ENCODE results near the gene TNIK. TPM values are rescaled to one million over a fixed set of nuclear protein-coding genes. Genes with fewer than 3 reads are reported as not detected.

Gene TNIK
- total and polyA plus RNA-seq, 2 experiments from 2014 or later: 14.6 to 34.3 TPM

GRCh38 chr3:171307046-171307585, 153.1 kb downstream of the TNIK start:
- H3K27ac Mint-ChIP-seq: no peak overlapping the region
- Histone ChIP-seq H3K4me3 (no peak overlapping the region), H3K36me3 (ENCODE audit: insufficient read depth) (no peaks in the 10 kb centered on the region)

GRCh38 chr3:171306631-171307030, 153.6 kb downstream of the TNIK start:
- H3K36me3 ChIP-seq (ENCODE audit: insufficient read depth): no peaks in the 10 kb centered on the region
- no peaks in the 10 kb centered on the region for H3F3A ChIP-seq (replicated peaks; ENCODE audit: low read depth)
- no peak overlapping the region for H2AFZ ChIP-seq
- Mint-ChIP-seq H3K4me1 (peaks cover 23% of the 10 kb centered on the region), H3K4me3 (no peak overlapping the region), H3K27ac (no peak overlapping the region), H3K27me3 (ENCODE audit: insufficient read depth, low read depth, poor library complexity) (no peaks in the 10 kb centered on the region), H3K36me3 (ENCODE audit: low read depth) (peaks cover 3% of the 10 kb centered on the region; the same call in 1 of the 3 replicates), H3K9me3 (no peaks in the 10 kb centered on the region; the same call in 2 of the 3 replicates)
- DNase-seq (ENCODE audit: low spot score): peak; percentile 16
- H3K4me2 ChIP-seq: no peak overlapping the region
- no peaks in the 10 kb centered on the region for H3K27me3 ChIP-seq (ENCODE audit: insufficient read depth)
- peaks cover 86% of the 10 kb centered on the region for H3K79me2 ChIP-seq (replicated peaks; ENCODE audit: insufficient read depth)
- H3K27ac ChIP-seq (ENCODE audit: low read depth): peak overlapping the region; percentile 27; the same call in 1 of the 2 replicates
- peaks cover 21% of the 10 kb centered on the region for H3K4me1 ChIP-seq (ENCODE audit: insufficient read depth)
- H4K20me1 ChIP-seq (replicated peaks; ENCODE audit: insufficient read depth): no peaks in the 10 kb centered on the region
- no peak overlapping the region for H3K4me3 ChIP-seq
- no peaks in the 10 kb centered on the region for H3K9me2 ChIP-seq (ENCODE audit: insufficient read depth)
- no peak for ATAC-seq
- TF ChIP-seq NANOG (IDR thresholded peaks at IDR 0.05; ENCODE audit: borderline replicate concordance) (no peak), CTCF (conservative IDR thresholded peaks at IDR 0.05; ENCODE audit: low read depth in 2 of 2) (no peak), ZNF462 (CRISPR knock-in tag; IDR thresholded peaks at IDR 0.05) (no peak), CREB1 (CRISPR knock-in tag; IDR thresholded peaks at IDR 0.05; ENCODE audit: low read depth) (no peak), ZNF114 (CRISPR knock-in tag; IDR thresholded peaks at IDR 0.05) (no peak), ETS1 (IDR thresholded peaks at IDR 0.05) (no peak)

More at GRCh38 chr3:171307046-171307585, 153.1 kb downstream of the TNIK start:
- H3K27me3 Mint-ChIP-seq (ENCODE audit: insufficient read depth, low read depth, poor library complexity): no peaks in the 10 kb centered on the region
- peaks cover 25% of the 10 kb centered on the region for H3K4me1 Mint-ChIP-seq
- no peak for TF ChIP-seq CTCF (conservative IDR thresholded peaks at IDR 0.05; ENCODE audit: low read depth in 2 of 2)
- no peaks in the 10 kb centered on the region for H3K27me3 ChIP-seq (ENCODE audit: insufficient read depth)
- DNase-seq (ENCODE audit: low spot score) (no peak), ATAC-seq (no peak)
- H3K36me3 Mint-ChIP-seq (ENCODE audit: low read depth): peaks cover 3% of the 10 kb centered on the region; the same call in 1 of the 3 replicates
- H3K4me3 Mint-ChIP-seq: no peak overlapping the region
- H3K9me2 ChIP-seq (ENCODE audit: insufficient read depth): no peaks in the 10 kb centered on the region
- H3K4me1 ChIP-seq (ENCODE audit: insufficient read depth): peaks cover 22% of the 10 kb centered on the region
- no peaks in the 10 kb centered on the region for H3F3A ChIP-seq (replicated peaks; ENCODE audit: low read depth)
- H4K20me1 ChIP-seq (replicated peaks; ENCODE audit: insufficient read depth): no peaks in the 10 kb centered on the region
- no peak overlapping the region for H2AFZ ChIP-seq
- H3K27ac ChIP-seq (ENCODE audit: low read depth): no peak overlapping the region
- no peak overlapping the region for H3K4me2 ChIP-seq
- peaks cover 88% of the 10 kb centered on the region for H3K79me2 ChIP-seq (replicated peaks; ENCODE audit: insufficient read depth)
- H3K9me3 Mint-ChIP-seq: no peaks in the 10 kb centered on the region; the same call in 2 of the 3 replicates
